ENCODE results near the gene CFAP70. TPM values are rescaled to one million over a fixed set of nuclear protein-coding genes. Genes with fewer than 3 reads are reported as not detected.
"Not testable (repeated sequence)": the region's sequence is repeated elsewhere in the genome, so short reads cannot be mapped to it uniquely, and the experiment has no call there.

Gene CFAP70
- 0.78 and 2.0 TPM in 2 replicates for total RNA-seq (2014; rRNA removed; shearing (Covaris generic))

GRCh38 chr10:73358331-73359279, at the start of gene CFAP70:
TSS of gene CFAP70 (minus strand) at chr10:73358864. CDS start at chr10:73354796, 4,068 bp downstream.
- in situ Hi-C loops (cut with HindIII; ENCODE audit: low sequenced_read_pairs) = no loop called here
- peak; percentile 97 for DNase-seq (ENCODE audit: low spot score)

DNA sequence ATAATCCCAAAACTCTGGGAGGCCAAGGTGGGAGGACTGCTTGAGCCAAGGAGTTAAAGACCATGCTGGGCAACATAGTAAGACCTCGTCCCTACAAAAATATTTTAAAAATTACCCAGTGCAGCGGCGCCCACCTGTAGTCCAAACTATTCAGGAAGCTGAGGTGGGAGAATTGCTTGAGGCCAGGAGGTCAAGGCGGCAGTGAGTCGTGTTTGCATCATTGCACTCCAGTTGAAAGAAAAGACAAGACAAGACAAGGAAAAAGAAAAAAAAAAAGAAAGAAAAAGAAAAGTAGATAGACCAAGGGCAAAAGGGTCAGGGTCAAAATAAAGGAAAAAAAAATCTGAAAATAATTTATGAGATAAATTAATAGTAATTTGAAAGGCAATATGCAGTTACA, 49.4 kb upstream of the CFAP70 start:
- in situ Hi-C loops (cut with HindIII; ENCODE audit: low sequenced_read_pairs) = no loop called here
- DNase-seq (ENCODE audit: low spot score) = no peak

DNA sequence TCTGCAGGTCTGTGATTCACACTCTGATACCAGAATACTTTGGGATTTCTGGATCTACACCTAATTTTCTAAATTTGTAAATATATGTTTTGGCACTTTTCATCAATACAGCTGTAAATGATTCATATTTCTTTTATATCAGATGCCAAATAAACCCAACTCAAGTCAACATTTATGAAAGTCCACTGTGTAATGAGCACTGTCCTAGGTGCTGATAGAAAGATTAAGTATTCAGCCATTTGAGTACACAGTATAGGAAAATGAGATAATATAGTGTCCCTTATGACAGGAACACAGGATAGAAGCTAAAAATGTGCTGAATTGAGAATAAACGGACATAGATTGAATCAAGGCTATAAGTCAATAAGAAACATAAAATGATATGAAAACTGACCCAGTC, 48.8 kb upstream of the CFAP70 start:
- in situ Hi-C loops (cut with HindIII; ENCODE audit: low sequenced_read_pairs) = no loop called here
- no peak for DNase-seq (ENCODE audit: low spot score)

DNA sequence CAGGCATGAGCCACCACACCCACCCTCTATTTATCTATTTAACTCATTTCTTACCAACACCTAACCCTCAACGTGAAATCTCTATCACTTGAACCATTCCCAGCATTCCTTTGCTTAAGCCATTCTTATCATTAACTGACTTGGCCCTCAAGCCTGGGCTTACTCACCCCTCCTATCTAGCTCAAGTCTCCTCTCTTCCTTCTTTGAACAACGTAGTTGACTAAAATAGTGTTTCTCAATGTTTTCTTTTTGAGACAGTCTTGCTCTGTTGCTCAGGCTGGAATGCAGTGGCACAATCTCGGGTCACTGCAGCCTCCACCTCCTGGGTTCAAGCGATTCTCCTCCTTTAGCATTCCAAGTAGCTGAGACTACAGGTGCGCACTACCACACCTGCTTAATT, 48.2 kb upstream of the CFAP70 start:
- in situ Hi-C loops (cut with HindIII; ENCODE audit: low sequenced_read_pairs) = no loop called here
- no peak for DNase-seq (ENCODE audit: low spot score)

DNA sequence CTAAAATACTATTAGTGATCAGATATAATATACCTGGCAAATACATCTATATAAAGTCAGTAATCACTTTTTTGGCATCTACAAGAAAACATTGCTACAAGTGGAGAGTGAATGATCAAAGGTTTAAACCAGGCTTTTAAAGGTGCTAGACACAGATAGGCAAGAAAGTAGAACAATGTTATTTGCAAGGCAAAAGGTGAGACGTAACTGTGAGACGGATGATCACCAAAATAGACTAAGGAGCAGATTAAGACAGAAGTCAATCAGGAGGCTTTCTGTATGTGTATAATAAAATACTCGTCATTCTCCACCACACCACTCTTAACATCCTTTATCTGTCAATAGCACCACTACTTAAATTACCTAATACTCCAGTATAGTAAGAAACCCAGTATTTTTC, 46.9 kb upstream of the CFAP70 start:
- in situ Hi-C loops (cut with HindIII; ENCODE audit: low sequenced_read_pairs) = no loop called here

GRCh38 chr10:73404690-73405089, 46.0 kb upstream of the CFAP70 start:
- in situ Hi-C loops (cut with HindIII; ENCODE audit: low sequenced_read_pairs) = no loop called here
- DNase-seq (ENCODE audit: low spot score) = no peak

More for the DNA sequence above, 46.9 kb upstream of the CFAP70 start:
- no peak for DNase-seq (ENCODE audit: low spot score)

GRCh38 chr10:73401636-73402035, 43.0 kb upstream of the CFAP70 start:
- no peak for DNase-seq (ENCODE audit: low spot score)

DNA sequence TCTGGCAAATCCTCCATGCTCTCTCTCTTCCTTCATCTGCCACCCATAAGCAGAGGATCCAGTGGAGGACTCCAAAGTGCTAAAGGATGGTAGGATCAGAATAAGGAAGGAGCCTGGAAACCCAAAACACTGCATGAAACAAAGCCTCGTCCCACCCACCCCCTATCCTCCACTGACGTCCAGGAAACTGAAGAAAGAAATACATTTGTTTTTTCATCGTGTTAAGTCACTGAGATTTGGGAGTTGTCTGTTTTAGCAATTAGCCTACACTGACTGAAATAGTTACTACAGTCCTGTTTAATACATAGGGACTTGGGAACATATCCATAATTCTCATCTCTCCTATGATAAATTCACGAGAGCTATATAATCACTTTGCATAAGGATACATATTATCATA, 40.4 kb upstream of the CFAP70 start:
- in situ Hi-C loops (cut with HindIII; ENCODE audit: low sequenced_read_pairs) = no loop called here
- DNase-seq (ENCODE audit: low spot score) = no peak

More at GRCh38 chr10:73401636-73402035, 43.0 kb upstream of the CFAP70 start:
- in situ Hi-C loops (cut with HindIII; ENCODE audit: low sequenced_read_pairs) = no loop called here

GRCh38 chr10:73398024-73398423, 39.4 kb upstream of the CFAP70 start:
- no peak for DNase-seq (ENCODE audit: low spot score)
- in situ Hi-C loops (cut with HindIII; ENCODE audit: low sequenced_read_pairs) = no loop called here

- in situ Hi-C loops (cut with HindIII; ENCODE audit: low sequenced_read_pairs); DNase-seq (ENCODE audit: low spot score): not testable (repeated sequence)
These were observed 35.7 kb upstream of the CFAP70 start for GRCh38 chr10:73394325-73394724.

DNA sequence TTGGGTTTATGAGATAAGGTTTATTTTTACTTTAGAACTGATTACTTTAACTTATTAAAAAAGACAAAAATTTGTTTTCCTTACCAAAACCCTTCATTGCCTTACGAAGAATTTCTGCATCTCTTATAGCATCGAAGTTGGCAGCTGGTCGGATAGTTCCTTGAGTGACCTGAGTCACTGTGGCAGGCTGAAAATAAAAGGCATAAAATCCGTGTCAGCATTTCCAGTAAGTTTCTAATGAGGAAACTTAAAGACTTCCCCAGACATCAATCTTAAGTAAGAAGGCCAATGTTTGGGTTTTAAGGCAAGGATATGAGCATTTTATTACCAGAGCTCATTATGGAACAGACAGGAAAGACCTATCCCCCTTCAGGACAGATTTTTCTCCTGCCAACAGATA, 29.6 kb upstream of the CFAP70 start:
- no peak for DNase-seq (ENCODE audit: low spot score)
- in situ Hi-C loops (cut with HindIII; ENCODE audit: low sequenced_read_pairs) = no loop called here

- no peak for DNase-seq (ENCODE audit: low spot score)
- in situ Hi-C loops (cut with HindIII; ENCODE audit: low sequenced_read_pairs) = no loop called here
These were observed 27.9 kb upstream of the CFAP70 start for GRCh38 chr10:73386583-73386982.

GRCh38 chr10:73379064-73379748, 20.5 kb upstream of the CFAP70 start:
- no peak for DNase-seq (ENCODE audit: low spot score)
- in situ Hi-C loops (cut with HindIII; ENCODE audit: low sequenced_read_pairs) = no loop called here

- in situ Hi-C loops (cut with HindIII; ENCODE audit: low sequenced_read_pairs) = no loop called here
- no peak for DNase-seq (ENCODE audit: low spot score)
These were observed 18.0 kb upstream of the CFAP70 start for GRCh38 chr10:73376679-73377078.

DNA sequence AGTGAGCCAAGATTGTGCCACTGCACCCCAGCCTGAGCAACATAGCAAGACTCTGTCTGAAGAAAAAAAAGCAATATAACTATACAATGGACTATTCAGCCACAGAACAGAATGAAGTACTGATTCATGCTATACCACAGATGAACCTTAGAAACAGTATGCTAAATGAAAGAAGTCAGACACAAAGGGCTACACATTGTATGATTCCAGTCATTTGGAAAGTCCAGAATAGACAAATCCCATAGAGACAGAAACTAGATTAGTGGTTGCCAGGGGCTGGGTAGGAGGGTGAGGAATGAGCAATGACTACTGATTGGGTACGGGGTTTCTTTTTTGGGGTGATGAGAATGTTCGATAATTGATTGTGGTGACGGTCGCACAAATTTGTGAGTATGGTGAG, 9.6 kb upstream of the CFAP70 start:
- in situ Hi-C loops (cut with HindIII; ENCODE audit: low sequenced_read_pairs) = no loop called here
- DNase-seq (ENCODE audit: low spot score) = no peak

DNA sequence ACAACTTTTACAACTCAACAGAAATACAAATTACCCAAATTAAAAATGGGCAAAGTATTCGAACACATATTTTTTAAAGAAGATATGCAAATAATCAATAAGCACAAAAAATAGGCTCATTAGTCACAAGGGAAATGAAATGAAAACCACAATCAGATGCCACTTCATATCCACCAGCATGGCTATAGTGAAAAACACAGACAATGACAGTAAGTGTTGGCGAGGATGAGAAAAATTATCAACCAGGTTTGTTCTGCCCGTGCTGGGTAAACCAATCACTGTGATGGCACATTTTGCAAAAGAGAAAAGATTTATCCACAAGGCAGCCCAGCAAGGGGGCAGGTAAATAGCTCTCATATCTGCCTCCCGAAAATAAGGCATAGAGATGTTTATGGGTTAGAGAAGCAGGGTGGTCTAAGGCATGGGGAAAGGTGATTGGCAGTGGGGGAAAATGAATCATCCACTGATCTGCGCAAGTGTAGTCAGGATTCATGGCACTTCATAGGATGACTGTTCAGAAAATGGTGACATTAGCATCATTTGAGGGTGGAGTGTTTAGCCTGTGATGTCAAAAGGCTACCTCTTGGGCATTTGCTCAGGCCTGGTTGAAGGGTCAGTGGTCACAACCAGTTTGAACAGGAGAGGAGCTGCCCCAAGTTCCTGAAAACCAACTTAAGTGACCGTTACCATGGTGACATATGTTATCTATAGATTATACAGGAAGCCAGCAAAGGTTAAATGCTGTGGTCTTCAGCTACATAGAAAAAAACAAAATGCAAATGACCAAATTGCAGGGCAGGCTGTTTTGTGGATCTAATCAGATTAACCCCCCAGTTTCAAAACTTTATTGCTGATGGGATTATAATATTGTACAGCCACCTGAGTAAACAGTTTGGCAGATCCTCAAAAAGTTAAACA, 8.0 kb upstream of the CFAP70 start:
- in situ Hi-C loops (cut with HindIII; ENCODE audit: low sequenced_read_pairs) = no loop called here
- DNase-seq (ENCODE audit: low spot score) = no peak

- in situ Hi-C loops (cut with HindIII; ENCODE audit: low sequenced_read_pairs) = no loop called here
- no peak for DNase-seq (ENCODE audit: low spot score)
These were observed 6.3 kb upstream of the CFAP70 start for GRCh38 chr10:73364964-73365363.

- in situ Hi-C loops (cut with HindIII; ENCODE audit: low sequenced_read_pairs) = no loop called here
- DNase-seq (ENCODE audit: low spot score) = no peak
These were observed 828 bp upstream of the CFAP70 start for GRCh38 chr10:73359492-73359891.

- in situ Hi-C loops (cut with HindIII; ENCODE audit: low sequenced_read_pairs) = no loop called here
- no peak for DNase-seq (ENCODE audit: low spot score)
These were observed 843 bp downstream of the CFAP70 start for GRCh38 chr10:73357821-73358220.
